GM23338 (cell line): ENCODE data around the gene NDUFB1. TPM values are rescaled to one million over a fixed set of nuclear protein-coding genes. Genes with fewer than 3 reads are reported as not detected.

Source experiments
- ATAC-seq: fragments of 200-7000 bp; cut with Tn5 transposase; 3 replicates; pipeline ENCODE4 v1.9.1; 2020
- DNase-seq: peaks from one replicate; pipeline ENCODE4 v3.0.0-alpha.2; 2015; ENCODE audit warnings: low spot score
- H2AFZ ChIP-seq: fragments of 200-600 bp; sonication (generic); 2 replicates; pipeline ENCODE4 v1.8.0; 2016; ENCODE audit warnings: antibody characterized with exemption, mild to moderate bottlenecking, moderate library complexity
- H3F3A ChIP-seq: fragments of 200-600 bp; sonication (generic); replicated peaks from 2 replicates; pipeline ENCODE4 v1.8.0; 2017; ENCODE audit warnings: antibody characterized with exemption, mixed run types, low read depth
- H3K27ac ChIP-seq: fragments of 200-600 bp; sonication (generic); 2 replicates; pipeline ENCODE4 v1.6.1; 2016; ENCODE audit warnings: low read depth
- H3K27me3 ChIP-seq: fragments of 200-600 bp; sonication (generic); 2 replicates; pipeline ENCODE4 v1.8.0; 2016; ENCODE audit warnings: mild to moderate bottlenecking, mixed run types, moderate library complexity; ENCODE audit not compliant: insufficient read depth
- H3K36me3 ChIP-seq: fragments of 200-600 bp; sonication (generic); 2 replicates; pipeline ENCODE4 v1.8.0; 2016; ENCODE audit warnings: mild to moderate bottlenecking; ENCODE audit not compliant: insufficient read depth
- H3K4me1 ChIP-seq: fragments of 200-600 bp; sonication (generic); 2 replicates; pipeline ENCODE4 v1.8.0; 2016; ENCODE audit warnings: mild to moderate bottlenecking, moderate library complexity; ENCODE audit not compliant: insufficient read depth
- H3K4me2 ChIP-seq: fragments of 200-600 bp; sonication (generic); 2 replicates; pipeline ENCODE4 v1.7.1; 2017; ENCODE audit warnings: mixed run types
- H3K4me3 ChIP-seq: fragments of 200-600 bp; sonication (generic); 2 replicates; pipeline ENCODE4 v1.6.1; 2016; ENCODE audit warnings: mixed run types
- H3K79me2 ChIP-seq: fragments of 200-600 bp; sonication (generic); replicated peaks from 2 replicates; pipeline ENCODE4 v1.8.0; 2017; ENCODE audit warnings: mild to moderate bottlenecking; ENCODE audit not compliant: insufficient read depth
- H3K9me2 ChIP-seq: fragments of 200-600 bp; sonication (generic); 2 replicates; pipeline ENCODE4 v1.8.0; 2017; ENCODE audit not compliant: insufficient read depth
- H4K20me1 ChIP-seq: fragments of 200-600 bp; sonication (generic); replicated peaks from 2 replicates; pipeline ENCODE4 v1.8.0; 2017; ENCODE audit warnings: mild to moderate bottlenecking; ENCODE audit not compliant: insufficient read depth
- H3K27ac Mint-ChIP-seq: 2 replicates; pipeline ENCODE4 v1.8.0; 2020; ENCODE audit warnings: inconsistent platforms, mild to moderate bottlenecking, moderate library complexity, mixed read lengths
- H3K27me3 Mint-ChIP-seq: 3 replicates; pipeline ENCODE4 v1.8.0; 2022; ENCODE audit warnings: low read depth, mild to moderate bottlenecking, moderate library complexity, mixed read lengths, inconsistent platforms; ENCODE audit not compliant: insufficient read depth, poor library complexity
- H3K36me3 Mint-ChIP-seq: 3 replicates; pipeline ENCODE4 v1.8.0; 2021; ENCODE audit warnings: low read depth, mild to moderate bottlenecking, inconsistent platforms, moderate library complexity, mixed read lengths
- H3K4me1 Mint-ChIP-seq: 3 replicates; pipeline ENCODE4 v1.8.0; 2020; ENCODE audit warnings: mild to moderate bottlenecking, inconsistent platforms, mixed read lengths
- H3K4me3 Mint-ChIP-seq: 3 replicates; pipeline ENCODE4 v1.8.0; 2021; ENCODE audit warnings: moderate library complexity, mild to moderate bottlenecking, inconsistent platforms, mixed read lengths
- H3K9me3 Mint-ChIP-seq: 3 replicates; pipeline ENCODE4 v1.8.0; 2020; ENCODE audit warnings: moderate library complexity, mild to moderate bottlenecking, inconsistent platforms, mixed read lengths
- CREB1 ChIP-seq: fragments of 250-450 bp; sonication (Bioruptor Pico); IDR thresholded peaks from 2 replicates; pipeline ENCODE4 v1.5.0; 2020; ENCODE audit warnings: low read depth, mild to moderate bottlenecking, moderate library complexity
- EZH2 ChIP-seq: fragments of 200-600 bp; sonication (generic); IDR thresholded peaks from one replicate; pipeline ENCODE4 v1.8.0; 2017; ENCODE audit warnings: antibody characterized with exemption, mild to moderate bottlenecking, low read depth; ENCODE audit not compliant: unreplicated experiment
- EZH2phosphoT487 ChIP-seq: fragments of 200-600 bp; sonication (generic); IDR thresholded peaks from one replicate; pipeline ENCODE4 v1.8.1; 2018; ENCODE audit warnings: antibody characterized with exemption; ENCODE audit not compliant: unreplicated experiment
- JUNB ChIP-seq: IDR thresholded peaks from one replicate; pipeline ENCODE4 v1.6.1; 2016; ENCODE audit warnings: antibody characterized with exemption; ENCODE audit not compliant: unreplicated experiment
- NANOG ChIP-seq: IDR thresholded peaks from 2 replicates; pipeline ENCODE4 v1.6.1; 2016; ENCODE audit warnings: antibody characterized with exemption, borderline replicate concordance
- POLR2AphosphoS5 ChIP-seq: IDR thresholded peaks from 2 replicates; pipeline ENCODE4 v1.6.1; 2016; ENCODE audit warnings: antibody characterized with exemption, low read depth
- STAT1 ChIP-seq: IDR thresholded peaks from one replicate; pipeline ENCODE4 v1.6.1; 2016; ENCODE audit warnings: antibody characterized with exemption; ENCODE audit not compliant: unreplicated experiment
- ZNF114 ChIP-seq: fragments of 250-450 bp; sonication (Bioruptor Pico); IDR thresholded peaks from 2 replicates; pipeline ENCODE4 v1.5.0; 2020; ENCODE audit warnings: mild to moderate bottlenecking, moderate library complexity
- ZNF331 ChIP-seq: fragments of 250-450 bp; sonication (Bioruptor Pico); IDR thresholded peaks from 2 replicates; pipeline ENCODE4 v1.5.0; 2020; ENCODE audit warnings: low read depth, mild to moderate bottlenecking, moderate library complexity
- polyA plus RNA-seq: library from polyadenylated mRNA; unstranded; fragments of >200 nt; fragmentation: Nextera tagmentation; extraction: Ambion mirVana; gene quantifications from 2 replicates; pipeline ENCODE4 v1.2.1, GENCODE V29; 2016
- total RNA-seq: library from RNA; depleted of rRNA; stranded (reverse); fragments of >200 nt; shearing (Covaris generic); gene quantifications from 2 replicates; pipeline ENCODE4 v1.2.3, GENCODE V29; 2014
- TF ChIP-seq, protein P1 (sequence below), 2 experiments: fragments of 200-600 bp in 1 of 2; sonication (generic) in 1 of 2; conservative IDR thresholded peaks; 2 replicates each; pipeline versions ENCODE4 v1.5.1 to v1.6.1; 2016 to 2017; ENCODE audit warnings: antibody characterized with exemption in 2 of 2, low read depth in 2 of 2, mild to moderate bottlenecking in 2 of 2, moderate library complexity in 1 of 2
- TF ChIP-seq, protein P2 (sequence below): fragments of 250-450 bp; sonication (Bioruptor Pico); IDR thresholded peaks from 2 replicates; pipeline ENCODE4 v1.5.0; 2020; ENCODE audit warnings: mild to moderate bottlenecking, moderate library complexity
- TF ChIP-seq, protein P3 (sequence below): IDR thresholded peaks from 2 replicates; pipeline ENCODE4 v1.6.1; 2016; ENCODE audit warnings: antibody characterized with exemption
- TF ChIP-seq, protein P4 (sequence below): IDR thresholded peaks from one replicate; pipeline ENCODE4 v1.6.1; 2018; ENCODE audit warnings: antibody characterized with exemption; ENCODE audit not compliant: unreplicated experiment

NDUFB1 gene
- total and polyA plus RNA-seq, 2 experiments from 2014 or later, result 134 to 876 TPM

DNA sequence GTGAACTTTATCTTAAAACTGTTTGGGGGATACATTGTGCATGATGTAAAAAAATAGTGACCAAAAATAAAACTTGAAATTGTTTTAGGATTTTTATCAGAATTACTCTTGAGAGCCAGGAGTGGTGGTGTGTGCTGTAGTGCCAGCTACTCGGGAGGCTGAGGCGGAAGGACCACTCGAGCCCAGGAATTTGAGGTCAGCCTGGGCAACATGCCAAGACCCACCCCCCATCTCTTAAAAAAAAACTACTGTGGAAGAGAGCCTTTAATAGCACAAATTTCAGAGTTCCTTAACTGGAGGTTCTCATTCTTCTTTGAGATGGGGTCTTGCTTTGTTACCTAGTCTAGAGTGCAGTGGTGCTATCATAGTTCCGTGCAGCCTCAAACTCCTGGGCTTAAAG, 21.8 kb upstream of the NDUFB1 start:
- H3K36me3 ChIP-seq, result peaks cover 74% of the 10 kb centered on the region
- no peak overlapping the region for H3K27ac Mint-ChIP-seq
- ATAC-seq (no peak), DNase-seq (no peak)
- H3K9me3 Mint-ChIP-seq, result no peaks in the 10 kb centered on the region
- H3K36me3 Mint-ChIP-seq, result peaks cover 79% of the 10 kb centered on the region
- H3K27me3 ChIP-seq, result no peaks in the 10 kb centered on the region
- H3K4me3 ChIP-seq, result no peak overlapping the region
- no peaks in the 10 kb centered on the region for H3K4me1 Mint-ChIP-seq
- no peak overlapping the region for H2AFZ ChIP-seq
- no peaks in the 10 kb centered on the region for H3K4me1 ChIP-seq
- no peak overlapping the region for H3K4me2 ChIP-seq
- no peak overlapping the region for H3K27ac ChIP-seq
- no peaks in the 10 kb centered on the region for H3F3A ChIP-seq
- H3K27me3 Mint-ChIP-seq, result no peaks in the 10 kb centered on the region
- TF ChIP-seq, protein P1, sequence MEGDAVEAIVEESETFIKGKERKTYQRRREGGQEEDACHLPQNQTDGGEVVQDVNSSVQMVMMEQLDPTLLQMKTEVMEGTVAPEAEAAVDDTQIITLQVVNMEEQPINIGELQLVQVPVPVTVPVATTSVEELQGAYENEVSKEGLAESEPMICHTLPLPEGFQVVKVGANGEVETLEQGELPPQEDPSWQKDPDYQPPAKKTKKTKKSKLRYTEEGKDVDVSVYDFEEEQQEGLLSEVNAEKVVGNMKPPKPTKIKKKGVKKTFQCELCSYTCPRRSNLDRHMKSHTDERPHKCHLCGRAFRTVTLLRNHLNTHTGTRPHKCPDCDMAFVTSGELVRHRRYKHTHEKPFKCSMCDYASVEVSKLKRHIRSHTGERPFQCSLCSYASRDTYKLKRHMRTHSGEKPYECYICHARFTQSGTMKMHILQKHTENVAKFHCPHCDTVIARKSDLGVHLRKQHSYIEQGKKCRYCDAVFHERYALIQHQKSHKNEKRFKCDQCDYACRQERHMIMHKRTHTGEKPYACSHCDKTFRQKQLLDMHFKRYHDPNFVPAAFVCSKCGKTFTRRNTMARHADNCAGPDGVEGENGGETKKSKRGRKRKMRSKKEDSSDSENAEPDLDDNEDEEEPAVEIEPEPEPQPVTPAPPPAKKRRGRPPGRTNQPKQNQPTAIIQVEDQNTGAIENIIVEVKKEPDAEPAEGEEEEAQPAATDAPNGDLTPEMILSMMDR (conservative IDR thresholded peaks at IDR 0.05; ENCODE audit: low read depth in 2 of 2), result no peak
- TF ChIP-seq ZNF114 (no peak), CREB1 (CRISPR knock-in tag) (no peak), STAT1 (no peak), ZNF331 (CRISPR knock-in tag) (no peak), EZH2phosphoT487 (no peak), EZH2 (no peak), POLR2AphosphoS5 (no peak), JUNB (no peak), NANOG (no peak)
- TF ChIP-seq, protein P2, sequence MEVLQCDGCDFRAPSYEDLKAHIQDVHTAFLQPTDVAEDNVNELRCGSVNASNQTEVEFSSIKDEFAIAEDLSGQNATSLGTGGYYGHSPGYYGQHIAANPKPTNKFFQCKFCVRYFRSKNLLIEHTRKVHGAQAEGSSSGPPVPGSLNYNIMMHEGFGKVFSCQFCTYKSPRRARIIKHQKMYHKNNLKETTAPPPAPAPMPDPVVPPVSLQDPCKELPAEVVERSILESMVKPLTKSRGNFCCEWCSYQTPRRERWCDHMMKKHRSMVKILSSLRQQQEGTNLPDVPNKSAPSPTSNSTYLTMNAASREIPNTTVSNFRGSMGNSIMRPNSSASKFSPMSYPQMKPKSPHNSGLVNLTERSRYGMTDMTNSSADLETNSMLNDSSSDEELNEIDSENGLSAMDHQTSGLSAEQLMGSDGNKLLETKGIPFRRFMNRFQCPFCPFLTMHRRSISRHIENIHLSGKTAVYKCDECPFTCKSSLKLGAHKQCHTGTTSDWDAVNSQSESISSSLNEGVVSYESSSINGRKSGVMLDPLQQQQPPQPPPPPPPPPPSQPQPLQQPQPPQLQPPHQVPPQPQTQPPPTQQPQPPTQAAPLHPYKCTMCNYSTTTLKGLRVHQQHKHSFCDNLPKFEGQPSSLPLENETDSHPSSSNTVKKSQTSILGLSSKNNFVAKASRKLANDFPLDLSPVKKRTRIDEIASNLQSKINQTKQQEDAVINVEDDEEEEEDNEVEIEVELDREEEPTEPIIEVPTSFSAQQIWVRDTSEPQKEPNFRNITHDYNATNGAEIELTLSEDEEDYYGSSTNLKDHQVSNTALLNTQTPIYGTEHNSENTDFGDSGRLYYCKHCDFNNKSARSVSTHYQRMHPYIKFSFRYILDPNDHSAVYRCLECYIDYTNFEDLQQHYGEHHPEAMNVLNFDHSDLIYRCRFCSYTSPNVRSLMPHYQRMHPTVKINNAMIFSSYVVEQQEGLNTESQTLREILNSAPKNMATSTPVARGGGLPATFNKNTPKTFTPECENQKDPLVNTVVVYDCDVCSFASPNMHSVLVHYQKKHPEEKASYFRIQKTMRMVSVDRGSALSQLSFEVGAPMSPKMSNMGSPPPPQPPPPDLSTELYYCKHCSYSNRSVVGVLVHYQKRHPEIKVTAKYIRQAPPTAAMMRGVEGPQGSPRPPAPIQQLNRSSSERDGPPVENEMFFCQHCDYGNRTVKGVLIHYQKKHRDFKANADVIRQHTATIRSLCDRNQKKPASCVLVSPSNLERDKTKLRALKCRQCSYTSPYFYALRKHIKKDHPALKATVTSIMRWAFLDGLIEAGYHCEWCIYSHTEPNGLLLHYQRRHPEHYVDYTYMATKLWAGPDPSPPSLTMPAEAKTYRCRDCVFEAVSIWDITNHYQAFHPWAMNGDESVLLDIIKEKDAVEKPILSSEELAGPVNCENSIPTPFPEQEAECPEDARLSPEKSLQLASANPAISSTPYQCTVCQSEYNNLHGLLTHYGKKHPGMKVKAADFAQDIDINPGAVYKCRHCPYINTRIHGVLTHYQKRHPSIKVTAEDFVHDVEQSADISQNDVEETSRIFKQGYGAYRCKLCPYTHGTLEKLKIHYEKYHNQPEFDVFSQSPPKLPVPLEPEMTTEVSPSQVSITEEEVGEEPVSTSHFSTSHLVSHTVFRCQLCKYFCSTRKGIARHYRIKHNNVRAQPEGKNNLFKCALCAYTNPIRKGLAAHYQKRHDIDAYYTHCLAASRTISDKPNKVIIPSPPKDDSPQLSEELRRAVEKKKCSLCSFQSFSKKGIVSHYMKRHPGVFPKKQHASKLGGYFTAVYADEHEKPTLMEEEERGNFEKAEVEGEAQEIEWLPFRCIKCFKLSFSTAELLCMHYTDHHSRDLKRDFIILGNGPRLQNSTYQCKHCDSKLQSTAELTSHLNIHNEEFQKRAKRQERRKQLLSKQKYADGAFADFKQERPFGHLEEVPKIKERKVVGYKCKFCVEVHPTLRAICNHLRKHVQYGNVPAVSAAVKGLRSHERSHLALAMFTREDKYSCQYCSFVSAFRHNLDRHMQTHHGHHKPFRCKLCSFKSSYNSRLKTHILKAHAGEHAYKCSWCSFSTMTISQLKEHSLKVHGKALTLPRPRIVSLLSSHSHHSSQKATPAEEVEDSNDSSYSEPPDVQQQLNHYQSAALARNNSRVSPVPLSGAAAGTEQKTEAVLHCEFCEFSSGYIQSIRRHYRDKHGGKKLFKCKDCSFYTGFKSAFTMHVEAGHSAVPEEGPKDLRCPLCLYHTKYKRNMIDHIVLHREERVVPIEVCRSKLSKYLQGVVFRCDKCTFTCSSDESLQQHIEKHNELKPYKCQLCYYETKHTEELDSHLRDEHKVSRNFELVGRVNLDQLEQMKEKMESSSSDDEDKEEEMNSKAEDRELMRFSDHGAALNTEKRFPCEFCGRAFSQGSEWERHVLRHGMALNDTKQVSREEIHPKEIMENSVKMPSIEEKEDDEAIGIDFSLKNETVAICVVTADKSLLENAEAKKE (CRISPR knock-in tag), result no peak
- TF ChIP-seq, protein P3, sequence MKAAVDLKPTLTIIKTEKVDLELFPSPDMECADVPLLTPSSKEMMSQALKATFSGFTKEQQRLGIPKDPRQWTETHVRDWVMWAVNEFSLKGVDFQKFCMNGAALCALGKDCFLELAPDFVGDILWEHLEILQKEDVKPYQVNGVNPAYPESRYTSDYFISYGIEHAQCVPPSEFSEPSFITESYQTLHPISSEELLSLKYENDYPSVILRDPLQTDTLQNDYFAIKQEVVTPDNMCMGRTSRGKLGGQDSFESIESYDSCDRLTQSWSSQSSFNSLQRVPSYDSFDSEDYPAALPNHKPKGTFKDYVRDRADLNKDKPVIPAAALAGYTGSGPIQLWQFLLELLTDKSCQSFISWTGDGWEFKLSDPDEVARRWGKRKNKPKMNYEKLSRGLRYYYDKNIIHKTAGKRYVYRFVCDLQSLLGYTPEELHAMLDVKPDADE, result no peak
- TF ChIP-seq, protein P4, sequence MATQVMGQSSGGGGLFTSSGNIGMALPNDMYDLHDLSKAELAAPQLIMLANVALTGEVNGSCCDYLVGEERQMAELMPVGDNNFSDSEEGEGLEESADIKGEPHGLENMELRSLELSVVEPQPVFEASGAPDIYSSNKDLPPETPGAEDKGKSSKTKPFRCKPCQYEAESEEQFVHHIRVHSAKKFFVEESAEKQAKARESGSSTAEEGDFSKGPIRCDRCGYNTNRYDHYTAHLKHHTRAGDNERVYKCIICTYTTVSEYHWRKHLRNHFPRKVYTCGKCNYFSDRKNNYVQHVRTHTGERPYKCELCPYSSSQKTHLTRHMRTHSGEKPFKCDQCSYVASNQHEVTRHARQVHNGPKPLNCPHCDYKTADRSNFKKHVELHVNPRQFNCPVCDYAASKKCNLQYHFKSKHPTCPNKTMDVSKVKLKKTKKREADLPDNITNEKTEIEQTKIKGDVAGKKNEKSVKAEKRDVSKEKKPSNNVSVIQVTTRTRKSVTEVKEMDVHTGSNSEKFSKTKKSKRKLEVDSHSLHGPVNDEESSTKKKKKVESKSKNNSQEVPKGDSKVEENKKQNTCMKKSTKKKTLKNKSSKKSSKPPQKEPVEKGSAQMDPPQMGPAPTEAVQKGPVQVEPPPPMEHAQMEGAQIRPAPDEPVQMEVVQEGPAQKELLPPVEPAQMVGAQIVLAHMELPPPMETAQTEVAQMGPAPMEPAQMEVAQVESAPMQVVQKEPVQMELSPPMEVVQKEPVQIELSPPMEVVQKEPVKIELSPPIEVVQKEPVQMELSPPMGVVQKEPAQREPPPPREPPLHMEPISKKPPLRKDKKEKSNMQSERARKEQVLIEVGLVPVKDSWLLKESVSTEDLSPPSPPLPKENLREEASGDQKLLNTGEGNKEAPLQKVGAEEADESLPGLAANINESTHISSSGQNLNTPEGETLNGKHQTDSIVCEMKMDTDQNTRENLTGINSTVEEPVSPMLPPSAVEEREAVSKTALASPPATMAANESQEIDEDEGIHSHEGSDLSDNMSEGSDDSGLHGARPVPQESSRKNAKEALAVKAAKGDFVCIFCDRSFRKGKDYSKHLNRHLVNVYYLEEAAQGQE, result no peak
- H3K4me3 Mint-ChIP-seq, result no peak overlapping the region
- no peaks in the 10 kb centered on the region for H3K9me2 ChIP-seq
- peaks cover 13% of the 10 kb centered on the region for H4K20me1 ChIP-seq
- H3K79me2 ChIP-seq, result no peaks in the 10 kb centered on the region; the same call in 1 of the 2 replicates
